Colonic mucosa (tissue), 4 donors: ENCODE results near the gene SNCAIP. TPM values are rescaled to one million over a fixed set of nuclear protein-coding genes. Genes with fewer than 3 reads are reported as not detected.

Source experiments
- DNase-seq: peaks from one replicate; pipeline ENCODE4 v3.0.0-alpha.2; 2020
- H3K27ac ChIP-seq: fragments of 200-600 bp; one replicate; pipeline ENCODE4 v1.8.0; 2021
- H3K27me3 ChIP-seq: fragments of 200-600 bp; one replicate; pipeline ENCODE4 v1.8.0; 2021
- H3K36me3 ChIP-seq: fragments of 200-600 bp; one replicate; pipeline ENCODE4 v1.8.0; 2021
- H3K4me1 ChIP-seq: fragments of 200-600 bp; one replicate; pipeline ENCODE4 v1.8.0; 2021; ENCODE audit warnings: mild to moderate bottlenecking
- H3K4me3 ChIP-seq: fragments of 200-600 bp; one replicate; pipeline ENCODE4 v1.8.0; 2021
- H3K9ac ChIP-seq, 2 donors: one replicate each; pipeline ENCODE4 v1.7.0; 2013; ENCODE audit warnings: control low read depth in 2 of 2, low read depth in 2 of 2, low read length in 2 of 2
- H3K9me3 ChIP-seq: fragments of 200-600 bp; one replicate; pipeline ENCODE4 v1.8.0; 2021
- intact Hi-C: fragments of 100-400 bp; cut with DNase I; formaldehyde crosslinking; loops from one replicate; pipeline ENCODE4 v1.14.1; 2022
- total RNA-seq, 2 donors: library from RNA; stranded (reverse); fragmentation: NEBNext Ultra II Directional in 1 of 2; extraction: Animal tissue kit (Norgen Biotek cat#: 25700) in 1 of 2; gene quantifications; one replicate each; pipeline ENCODE4 v1.2.1, GENCODE V29; 2021
- TF ChIP-seq, protein P1 (sequence below): fragments of 200-600 bp; IDR thresholded peaks from one replicate; pipeline ENCODE4 v1.8.0; 2022; ENCODE audit warnings: antibody characterized with exemption, mild to moderate bottlenecking
- donor health status: healthy.
- donor health status: DM: no; HTN: no; CAD: no.
- donor health status: DM: no; HTN: no; CAD: no.

The SNCAIP gene
- total RNA-seq, 2 donors from 2014 or later = 0.84 to 1.3 TPM

DNA sequence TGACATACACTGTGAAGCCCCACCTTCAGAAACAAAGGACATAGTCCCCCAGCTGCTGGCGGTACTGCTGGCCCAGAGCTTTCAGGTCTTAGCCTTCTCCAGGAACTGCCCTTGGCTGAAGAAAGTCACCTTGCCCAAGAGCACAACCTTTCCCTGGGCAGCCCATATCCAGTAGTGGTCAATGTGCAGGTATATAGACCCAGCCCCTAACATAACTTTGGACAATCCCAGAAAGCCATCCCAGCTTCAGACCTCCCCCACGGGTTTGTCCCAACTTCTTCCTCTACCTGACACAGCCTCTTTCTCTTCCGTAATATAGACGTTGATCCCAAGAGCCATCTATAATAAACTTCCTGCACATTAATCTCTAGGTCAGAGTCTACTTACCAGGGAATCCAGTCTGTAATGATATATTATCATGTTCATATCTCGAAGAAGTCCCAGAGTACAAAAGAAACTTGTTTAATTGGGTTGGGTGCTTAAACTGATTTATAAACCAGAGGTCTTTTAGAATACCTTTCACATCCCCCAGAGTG lies 157.4 kb downstream of the SNCAIP start:
- Histone ChIP-seq H3K4me1 (no peaks in the 10 kb centered on the region), H3K9me3 (no peaks in the 10 kb centered on the region), H3K27me3 (no peaks in the 10 kb centered on the region), H3K36me3 (no peaks in the 10 kb centered on the region), H3K9ac (no peak overlapping the region), H3K4me3 (no peak overlapping the region), H3K27ac (no peak overlapping the region)
- no peak for DNase-seq
- TF ChIP-seq, protein P1, sequence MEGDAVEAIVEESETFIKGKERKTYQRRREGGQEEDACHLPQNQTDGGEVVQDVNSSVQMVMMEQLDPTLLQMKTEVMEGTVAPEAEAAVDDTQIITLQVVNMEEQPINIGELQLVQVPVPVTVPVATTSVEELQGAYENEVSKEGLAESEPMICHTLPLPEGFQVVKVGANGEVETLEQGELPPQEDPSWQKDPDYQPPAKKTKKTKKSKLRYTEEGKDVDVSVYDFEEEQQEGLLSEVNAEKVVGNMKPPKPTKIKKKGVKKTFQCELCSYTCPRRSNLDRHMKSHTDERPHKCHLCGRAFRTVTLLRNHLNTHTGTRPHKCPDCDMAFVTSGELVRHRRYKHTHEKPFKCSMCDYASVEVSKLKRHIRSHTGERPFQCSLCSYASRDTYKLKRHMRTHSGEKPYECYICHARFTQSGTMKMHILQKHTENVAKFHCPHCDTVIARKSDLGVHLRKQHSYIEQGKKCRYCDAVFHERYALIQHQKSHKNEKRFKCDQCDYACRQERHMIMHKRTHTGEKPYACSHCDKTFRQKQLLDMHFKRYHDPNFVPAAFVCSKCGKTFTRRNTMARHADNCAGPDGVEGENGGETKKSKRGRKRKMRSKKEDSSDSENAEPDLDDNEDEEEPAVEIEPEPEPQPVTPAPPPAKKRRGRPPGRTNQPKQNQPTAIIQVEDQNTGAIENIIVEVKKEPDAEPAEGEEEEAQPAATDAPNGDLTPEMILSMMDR = no peak
- intact Hi-C loops = no loop called here

DNA sequence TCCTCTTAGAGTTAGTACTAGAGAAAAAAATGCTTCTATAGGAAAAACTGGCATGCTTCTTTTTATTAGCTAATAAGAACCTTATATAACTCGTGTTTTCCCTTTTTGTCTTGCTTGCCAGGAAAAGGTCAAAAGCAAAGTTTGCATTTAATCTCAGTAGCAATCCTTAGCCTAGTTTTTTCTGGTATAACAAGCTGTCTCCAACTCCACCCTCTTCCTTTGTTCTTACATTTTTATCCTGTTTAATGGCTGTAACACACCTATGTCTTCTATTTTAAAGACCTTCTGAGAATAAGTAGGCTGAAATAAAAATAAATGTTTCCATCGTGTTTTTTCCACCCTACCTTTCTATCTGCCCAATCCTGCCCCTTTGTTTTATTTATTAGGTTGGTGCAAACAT lies 158.3 kb downstream of the SNCAIP start:
- Histone ChIP-seq H3K9me3 (no peaks in the 10 kb centered on the region), H3K27me3 (no peaks in the 10 kb centered on the region), H3K9ac (no peak overlapping the region), H3K4me3 (no peak overlapping the region), H3K36me3 (no peaks in the 10 kb centered on the region), H3K4me1 (no peaks in the 10 kb centered on the region), H3K27ac (no peak overlapping the region)
- no peak for DNase-seq
- TF ChIP-seq, protein P1 = no peak
- intact Hi-C loops = no loop called here

DNA sequence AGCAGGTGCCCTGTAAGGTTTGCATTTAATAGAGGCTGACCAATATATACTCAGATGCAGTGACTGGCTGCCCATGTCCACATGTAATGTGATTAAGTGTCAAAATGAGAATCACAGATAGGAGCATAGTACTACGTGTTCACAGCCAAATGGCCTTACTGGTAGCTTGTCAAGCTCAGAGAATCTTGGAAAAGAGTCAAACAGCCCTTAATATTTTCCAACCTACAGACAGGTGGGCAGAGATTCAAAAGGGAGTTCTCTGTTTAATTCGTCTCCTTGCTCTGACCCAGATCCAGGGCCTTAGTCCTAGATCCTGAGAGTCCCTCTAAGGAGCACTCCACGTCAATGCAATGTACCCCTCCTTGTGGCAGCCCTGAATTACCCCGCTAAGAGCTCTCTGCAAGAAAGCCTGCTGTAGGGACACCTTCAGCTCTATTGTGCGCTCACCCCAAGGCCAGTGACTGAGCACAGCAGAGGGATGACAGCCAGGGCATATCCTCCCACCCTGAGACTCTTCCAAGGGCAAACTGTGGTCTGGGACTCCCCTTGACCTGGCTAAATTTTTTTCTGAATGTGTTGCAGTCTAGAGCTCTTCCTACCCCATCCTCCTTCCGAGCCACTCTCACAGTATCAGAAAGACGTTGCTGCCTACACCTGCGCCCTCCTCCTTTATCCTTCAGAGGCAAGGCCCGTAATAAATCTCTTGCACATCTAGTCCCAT lies 159.2 kb downstream of the SNCAIP start:
- no peak for DNase-seq
- no peaks in the 10 kb centered on the region for H3K4me1 ChIP-seq
- H3K9ac ChIP-seq = no peak overlapping the region
- intact Hi-C loops = no loop called here
- no peaks in the 10 kb centered on the region for H3K9me3 ChIP-seq
- TF ChIP-seq, protein P1 = no peak
- H3K27me3 ChIP-seq = no peaks in the 10 kb centered on the region
- no peaks in the 10 kb centered on the region for H3K36me3 ChIP-seq
- H3K4me3 ChIP-seq = no peak overlapping the region
- no peak overlapping the region for H3K27ac ChIP-seq

DNA sequence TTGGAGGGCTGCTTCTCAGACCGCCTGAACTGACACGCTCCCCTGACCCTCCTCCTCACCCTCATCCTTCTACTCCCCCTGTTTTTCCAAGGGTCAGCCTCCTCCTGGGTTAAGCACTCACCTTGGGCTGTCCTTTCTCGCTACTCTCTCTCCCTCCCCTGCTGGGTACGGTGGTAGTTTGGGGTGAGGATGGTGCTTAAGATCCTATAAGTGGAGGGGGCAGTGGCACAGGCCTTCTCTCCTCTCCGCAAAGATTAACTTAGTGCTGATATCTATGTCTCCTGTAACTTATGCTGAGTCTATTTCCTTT lies 159.7 kb downstream of the SNCAIP start:
- Histone ChIP-seq H3K27ac (no peak overlapping the region), H3K4me1 (no peaks in the 10 kb centered on the region), H3K27me3 (no peaks in the 10 kb centered on the region), H3K9me3 (no peaks in the 10 kb centered on the region), H3K36me3 (no peaks in the 10 kb centered on the region), H3K4me3 (no peak overlapping the region), H3K9ac (no peak overlapping the region)
- DNase-seq = no peak
- intact Hi-C loops = no loop called here
- TF ChIP-seq, protein P1 = no peak

DNA sequence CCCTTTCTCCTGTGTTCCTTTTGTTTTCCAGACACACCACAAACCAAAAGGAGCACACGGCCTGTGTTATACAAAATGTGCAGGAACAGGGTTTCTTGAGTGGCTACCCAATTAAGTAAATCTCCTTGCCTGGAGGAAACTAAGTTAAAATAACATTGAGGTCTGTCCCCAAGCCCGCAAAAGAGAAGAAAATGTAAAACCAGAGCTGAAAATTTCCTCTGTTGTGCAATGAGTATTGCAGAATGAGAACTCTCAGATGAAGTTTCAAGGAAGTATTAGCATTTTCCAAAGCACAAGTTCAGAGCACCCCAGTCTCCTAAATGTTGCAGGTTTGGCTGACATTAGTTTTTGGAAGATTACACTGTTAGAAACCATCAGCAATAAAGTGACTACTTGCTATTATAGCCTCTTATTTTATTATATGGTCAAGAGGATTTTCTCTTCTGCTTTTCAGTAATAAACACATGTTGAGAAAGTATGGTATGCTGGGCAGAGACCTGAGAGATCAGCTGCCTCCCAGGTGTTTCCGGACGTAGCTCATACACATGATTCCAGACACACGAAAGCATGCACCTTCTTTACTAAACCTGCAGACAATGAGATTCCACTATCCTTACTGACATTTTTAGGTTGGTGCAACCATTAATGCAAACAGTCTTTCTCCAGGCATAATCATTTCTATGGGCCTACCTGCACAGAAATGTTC lies 161.3 kb downstream of the SNCAIP start:
- Histone ChIP-seq H3K27ac (no peak overlapping the region), H3K4me1 (no peaks in the 10 kb centered on the region), H3K9me3 (no peaks in the 10 kb centered on the region), H3K27me3 (no peaks in the 10 kb centered on the region), H3K36me3 (no peaks in the 10 kb centered on the region), H3K9ac (no peak overlapping the region), H3K4me3 (no peak overlapping the region)
- DNase-seq = no peak
- intact Hi-C loops = no loop called here
- TF ChIP-seq, protein P1 = no peak
